Skin of body (tissue), 2 donors: Measurements from ENCODE around the gene KIF26B. TPM values are rescaled to one million over a fixed set of nuclear protein-coding genes. Genes with fewer than 3 reads are reported as not detected.
A peak's percentile ranks its signal among the peaks of the same experiment; 100 is the strongest.
"Not testable (repeated sequence)": the region's sequence is repeated elsewhere in the genome, so short reads cannot be mapped to it uniquely, and the experiment has no call there.

ENCODE experiments used
- DNase-seq: peaks from one replicate; lab custom pipeline; 2025; lab: John Stamatoyannopoulos, UW
- total RNA-seq: library from RNA; depleted of rRNA; stranded (reverse); fragments of >200 nt; gene quantifications from one replicate; pipeline ENCODE4 v1.2.3, GENCODE V29; 2014

The KIF26B gene
- total RNA-seq, 1 donor from 2014 or later = 5.8 TPM

- no peak for DNase-seq
Observed at GRCh38 chr1:245313576-245313975, 158.8 kb downstream of the KIF26B start.

DNA sequence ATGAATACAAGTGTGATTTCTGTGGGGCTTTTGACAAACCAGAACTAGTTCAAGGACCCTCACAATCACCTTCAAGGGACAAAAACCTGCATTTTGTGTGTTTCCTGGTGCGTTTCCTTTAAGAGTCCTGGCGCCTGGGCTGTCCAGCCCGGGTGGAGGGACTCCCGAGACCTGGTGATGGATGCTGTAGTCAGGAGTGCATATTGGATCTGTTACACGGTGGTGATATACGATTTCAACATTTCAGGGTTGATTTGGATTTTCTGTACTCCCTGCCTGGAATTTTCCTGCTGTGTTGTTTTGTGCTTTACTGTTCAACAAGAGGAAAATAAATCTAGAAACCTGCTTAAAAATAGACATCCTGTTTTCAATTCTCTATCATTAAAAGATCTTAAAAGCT lies 162.0 kb downstream of the KIF26B start:
- no peak for DNase-seq

GRCh38 chr1:245317217-245317616 lies 162.4 kb downstream of the KIF26B start:
- DNase-seq = no peak

DNA sequence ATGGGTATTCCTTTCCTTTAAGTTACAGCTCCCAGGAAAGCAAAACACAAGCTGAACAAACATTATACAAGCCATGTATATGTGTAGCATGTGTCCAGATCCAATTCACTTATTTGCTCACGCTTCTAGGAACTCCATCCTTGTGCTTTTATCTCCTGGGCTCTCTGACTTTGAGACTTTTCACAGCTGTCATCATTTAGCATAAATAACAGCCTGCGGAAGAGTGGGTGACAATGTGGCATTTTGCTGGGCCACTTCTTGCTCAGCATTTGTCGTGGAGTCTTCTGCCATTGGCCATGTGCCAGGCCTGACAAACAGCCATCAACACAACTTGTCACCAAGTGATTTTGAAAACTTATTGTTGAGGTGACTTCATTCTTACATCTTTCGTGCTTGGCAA lies 164.3 kb downstream of the KIF26B start:
- DNase-seq = peak; percentile 25

- no peak for DNase-seq
Observed at GRCh38 chr1:245322673-245323072, 167.9 kb downstream of the KIF26B start.

- DNase-seq = not testable (repeated sequence)
Observed at GRCh38 chr1:245323765-245324164, 169.0 kb downstream of the KIF26B start.

DNA sequence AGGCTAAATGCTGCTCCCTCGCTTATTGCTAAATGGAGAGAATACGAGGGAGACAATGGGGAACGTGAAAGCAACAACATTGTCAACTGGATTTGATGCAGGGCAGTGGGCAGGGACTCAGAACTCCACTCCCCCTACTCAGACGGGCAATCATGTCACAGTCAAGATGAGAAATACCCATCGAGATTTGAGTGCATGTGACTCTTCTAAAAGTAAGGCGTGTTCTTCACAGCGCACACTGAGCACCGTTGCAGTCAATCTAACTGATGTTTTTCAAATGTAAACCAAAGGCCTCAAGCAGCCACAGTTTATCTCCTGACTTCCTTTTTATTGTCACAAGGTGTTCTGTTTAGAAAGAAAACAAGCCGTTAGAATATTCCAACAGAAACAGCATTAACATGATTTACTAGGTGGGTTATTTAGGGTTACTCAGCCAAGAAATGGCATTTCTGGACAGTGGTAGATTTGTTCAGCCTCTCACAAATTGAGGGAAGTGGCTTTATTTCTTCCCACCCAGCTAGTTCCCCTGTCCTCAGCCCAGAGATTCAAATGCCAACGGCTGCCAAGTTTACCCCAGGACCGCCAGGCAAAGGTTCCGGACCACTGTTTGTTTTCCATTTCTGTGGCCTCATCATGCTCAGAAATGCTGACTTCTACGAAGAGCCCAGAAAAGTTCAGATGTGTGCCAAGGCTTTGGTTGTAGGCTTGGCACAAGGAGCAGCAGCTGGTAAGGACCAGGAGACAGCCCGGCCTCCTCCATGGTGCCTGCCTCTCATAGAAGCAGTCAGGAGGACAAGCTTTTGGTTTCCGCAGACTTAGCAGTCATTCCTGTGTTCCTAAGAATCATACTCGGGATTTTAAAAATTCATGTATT lies 171.4 kb downstream of the KIF26B start:
- DNase-seq = no peak

- DNase-seq = peak; percentile 55
Observed at GRCh38 chr1:245327360-245327759, 172.6 kb downstream of the KIF26B start.

DNA sequence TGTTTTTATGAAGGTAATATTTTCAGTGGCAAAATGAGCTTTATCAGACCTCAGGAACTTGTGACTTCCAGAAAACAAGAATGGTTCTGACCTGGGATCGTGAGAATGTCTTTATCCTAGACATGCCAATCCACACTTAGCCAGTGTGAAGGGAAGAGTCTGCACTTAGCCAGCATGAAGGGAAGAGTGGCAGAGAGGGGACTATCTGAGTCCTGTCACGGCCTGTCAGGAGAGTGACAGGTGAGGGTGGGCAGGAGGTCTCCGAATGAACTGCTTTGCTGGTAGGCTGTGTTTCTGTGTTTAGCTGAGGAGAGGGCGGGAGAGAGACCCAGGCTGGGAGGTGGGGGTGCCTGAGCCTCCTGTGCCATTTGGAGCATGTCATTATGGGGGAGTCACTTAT lies 173.1 kb downstream of the KIF26B start:
- no peak for DNase-seq

- no peak for DNase-seq
Observed at GRCh38 chr1:245330951-245331350, 176.2 kb downstream of the KIF26B start.

- no peak for DNase-seq
Observed at GRCh38 chr1:245332085-245332484, 177.3 kb downstream of the KIF26B start.

DNA sequence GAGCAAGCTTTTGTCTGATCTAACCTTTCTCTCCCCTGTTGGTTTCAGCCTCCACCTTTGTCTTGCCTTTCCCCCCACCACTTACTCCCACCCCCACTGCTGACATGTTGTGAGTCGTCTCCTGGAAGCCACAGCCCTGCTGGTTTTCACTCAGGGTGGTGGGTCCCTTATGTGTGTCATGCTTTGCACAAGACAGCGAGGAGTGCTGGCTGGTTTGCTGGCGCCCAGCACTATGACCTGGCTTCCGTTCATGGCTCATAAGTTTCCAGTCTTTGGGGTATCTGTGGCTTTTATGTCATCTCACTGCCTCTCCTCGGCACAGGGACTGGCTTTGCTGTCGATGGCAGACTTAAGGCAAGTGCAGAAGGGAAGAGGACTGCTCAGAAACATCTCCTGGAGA lies 177.7 kb downstream of the KIF26B start:
- no peak for DNase-seq

- DNase-seq = no peak
Observed at GRCh38 chr1:245334235-245334634, 179.4 kb downstream of the KIF26B start.

DNA sequence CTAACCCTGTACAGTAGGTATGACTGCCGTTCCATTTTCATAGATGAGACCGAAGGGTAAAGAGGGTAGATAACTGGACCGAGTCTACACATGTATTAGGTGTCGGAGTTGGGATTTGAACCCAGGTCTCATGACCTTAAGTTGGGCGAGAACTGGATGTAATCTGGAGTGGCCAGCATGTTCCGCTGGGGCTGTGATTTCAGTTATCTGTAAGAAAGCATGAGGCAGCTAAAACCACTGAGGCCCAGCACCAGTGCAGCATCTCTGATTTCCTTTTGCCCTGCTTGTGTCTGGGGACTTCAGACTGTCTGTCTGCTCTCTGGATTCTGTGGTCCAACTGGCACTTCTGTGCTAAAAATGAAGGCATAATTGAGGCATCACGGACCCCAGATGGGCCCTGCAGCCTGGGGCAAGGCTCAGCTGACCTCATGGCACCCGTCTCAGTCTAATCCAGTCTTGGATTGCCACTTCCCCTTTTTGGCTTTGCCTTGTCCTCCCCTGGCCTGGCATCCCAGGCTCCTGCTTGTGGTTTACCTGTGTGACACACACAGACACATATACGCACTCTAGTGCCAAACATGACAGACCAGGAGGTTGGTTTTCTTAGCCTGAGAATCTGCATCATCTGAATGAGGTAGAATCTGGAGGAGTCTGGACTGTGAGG lies 180.2 kb downstream of the KIF26B start:
- no peak for DNase-seq

GRCh38 chr1:245335684-245336083 lies 180.9 kb downstream of the KIF26B start:
- not testable (repeated sequence) for DNase-seq

- DNase-seq = no peak
Observed at GRCh38 chr1:245336149-245336983, 181.6 kb downstream of the KIF26B start.

GRCh38 chr1:245336984-245337355 lies 182.2 kb downstream of the KIF26B start:
- DNase-seq = not testable (repeated sequence)

GRCh38 chr1:245337829-245338484 lies 183.2 kb downstream of the KIF26B start:
- DNase-seq = peak; percentile 36

DNA sequence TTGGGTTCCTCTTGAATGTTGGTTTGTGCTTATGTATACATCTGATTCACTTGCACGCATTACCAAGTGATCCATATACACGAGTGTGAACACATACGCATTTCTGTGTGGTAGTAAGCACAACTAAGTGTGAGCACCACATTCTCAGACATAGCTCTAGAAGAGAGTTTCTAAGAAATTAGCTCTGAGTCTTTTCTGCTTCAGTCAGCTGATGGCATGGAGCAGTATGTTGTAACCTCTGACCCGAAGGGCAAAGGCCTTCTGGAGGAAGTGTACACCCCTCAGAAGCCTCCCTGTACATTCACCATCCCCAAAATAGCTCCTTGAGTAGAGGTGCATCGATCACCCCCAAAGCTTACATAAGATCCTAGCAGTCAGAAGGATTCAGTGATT lies 183.7 kb downstream of the KIF26B start:
- no peak for DNase-seq

DNA sequence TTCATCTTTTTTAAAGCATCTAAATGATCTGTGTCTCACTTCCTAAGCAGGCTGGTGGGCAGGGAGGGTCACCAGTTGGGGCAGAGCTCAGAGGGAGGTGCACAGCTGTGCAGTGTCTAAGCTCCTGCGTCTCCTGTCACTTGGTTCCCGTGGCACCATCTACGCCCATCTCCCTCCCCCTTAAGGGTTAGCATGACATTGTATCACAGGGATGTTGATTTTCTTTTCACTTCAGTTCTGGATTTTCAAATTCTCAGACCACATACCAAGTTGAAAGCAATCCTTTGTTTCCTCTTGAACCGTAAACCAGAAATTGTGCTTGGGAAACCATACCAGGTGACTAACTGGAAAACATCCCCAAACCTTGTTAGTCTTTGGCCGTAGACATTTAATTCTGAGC lies 187.0 kb downstream of the KIF26B start:
- DNase-seq = no peak

DNA sequence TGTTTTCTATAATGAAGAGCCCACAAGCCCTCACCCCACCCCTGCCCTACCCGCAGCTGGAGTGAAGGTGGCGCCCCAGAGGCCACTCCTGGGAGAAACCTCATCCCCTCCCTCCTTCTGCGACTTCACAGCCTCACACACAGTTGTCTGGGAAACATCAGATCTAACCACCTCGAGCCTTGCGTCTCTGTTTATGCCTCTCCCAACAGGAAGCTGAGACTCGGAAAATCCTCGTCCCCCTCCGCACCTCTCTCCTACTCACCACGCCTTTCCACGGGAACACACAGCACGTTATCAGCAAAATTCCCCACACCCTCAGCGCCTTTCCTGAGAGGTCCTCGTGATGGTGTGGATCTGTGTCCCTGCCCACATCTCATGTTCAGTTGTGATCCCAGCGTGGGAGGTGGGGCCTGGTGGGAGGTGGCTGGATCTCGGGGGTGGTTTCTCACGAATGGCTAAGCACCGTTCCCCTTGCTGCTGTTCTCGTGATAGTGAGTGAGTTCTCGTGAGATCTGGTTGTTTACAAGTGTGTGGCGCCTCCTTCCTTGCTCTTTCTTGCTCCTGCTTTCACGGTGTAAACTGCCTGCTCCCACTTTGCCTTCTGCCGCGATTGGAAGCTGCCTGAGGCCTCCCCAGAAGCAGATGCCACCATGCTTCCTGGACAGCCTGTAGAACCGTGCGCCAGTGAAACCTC lies 190.6 kb downstream of the KIF26B start:
- DNase-seq = no peak
